GM23248 (cell line): ENCODE data around the gene RNF113B.

Experiments used
- EZH2 ChIP-seq: fragments of 200-600 bp; sonication (generic); IDR thresholded peaks from 2 replicates; pipeline ENCODE4 v1.6.1; 2018; ENCODE audit warnings: antibody characterized with exemption, mild to moderate bottlenecking; ENCODE audit not compliant: insufficient read depth, poor library complexity, severe bottlenecking
- EZH2phosphoT487 ChIP-seq: fragments of 200-600 bp; sonication (generic); IDR thresholded peaks from 2 replicates; pipeline ENCODE4 v1.6.1; 2018; ENCODE audit warnings: antibody characterized with exemption, moderate library complexity, mild to moderate bottlenecking, low read depth; ENCODE audit not compliant: insufficient read depth

GRCh38 chr13:98201189-98201588 is 24.1 kb upstream of the RNF113B start:
- TF ChIP-seq EZH2 = no peak
- no peak for TF ChIP-seq EZH2phosphoT487
